ENCODE results near the gene FAM50B.

The FAM50B gene

DNA sequence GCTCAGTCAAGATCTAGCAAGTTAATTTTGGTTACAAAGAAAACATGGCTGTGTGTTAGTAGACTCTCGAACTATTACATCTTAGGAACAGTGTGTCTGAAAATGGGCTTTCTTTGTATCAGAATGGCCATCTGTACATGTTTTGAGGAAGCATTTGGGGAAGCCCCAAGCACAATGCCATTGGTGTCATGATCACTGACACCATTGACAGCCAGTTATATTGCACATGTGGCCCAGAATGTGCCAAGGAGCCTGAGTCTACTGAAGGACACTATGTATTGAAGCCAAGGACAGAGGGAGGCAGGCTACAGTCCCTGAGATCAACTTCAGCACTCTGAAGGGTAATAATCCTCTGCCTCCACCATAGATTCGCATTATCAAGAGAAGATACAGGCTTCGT lies 12.6 kb upstream of the FAM50B start:
- TF ChIP-seq, protein P1, sequence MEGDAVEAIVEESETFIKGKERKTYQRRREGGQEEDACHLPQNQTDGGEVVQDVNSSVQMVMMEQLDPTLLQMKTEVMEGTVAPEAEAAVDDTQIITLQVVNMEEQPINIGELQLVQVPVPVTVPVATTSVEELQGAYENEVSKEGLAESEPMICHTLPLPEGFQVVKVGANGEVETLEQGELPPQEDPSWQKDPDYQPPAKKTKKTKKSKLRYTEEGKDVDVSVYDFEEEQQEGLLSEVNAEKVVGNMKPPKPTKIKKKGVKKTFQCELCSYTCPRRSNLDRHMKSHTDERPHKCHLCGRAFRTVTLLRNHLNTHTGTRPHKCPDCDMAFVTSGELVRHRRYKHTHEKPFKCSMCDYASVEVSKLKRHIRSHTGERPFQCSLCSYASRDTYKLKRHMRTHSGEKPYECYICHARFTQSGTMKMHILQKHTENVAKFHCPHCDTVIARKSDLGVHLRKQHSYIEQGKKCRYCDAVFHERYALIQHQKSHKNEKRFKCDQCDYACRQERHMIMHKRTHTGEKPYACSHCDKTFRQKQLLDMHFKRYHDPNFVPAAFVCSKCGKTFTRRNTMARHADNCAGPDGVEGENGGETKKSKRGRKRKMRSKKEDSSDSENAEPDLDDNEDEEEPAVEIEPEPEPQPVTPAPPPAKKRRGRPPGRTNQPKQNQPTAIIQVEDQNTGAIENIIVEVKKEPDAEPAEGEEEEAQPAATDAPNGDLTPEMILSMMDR (IDR thresholded peaks at IDR 0.05; ENCODE audit: insufficient read depth, low read depth, low read length, missing control alignments), result no peak
- H3K4me3 ChIP-seq (ENCODE audit: low read depth, low read length), result no peak overlapping the region
- no peak for DNase-seq (ENCODE audit: low read depth)

DNA sequence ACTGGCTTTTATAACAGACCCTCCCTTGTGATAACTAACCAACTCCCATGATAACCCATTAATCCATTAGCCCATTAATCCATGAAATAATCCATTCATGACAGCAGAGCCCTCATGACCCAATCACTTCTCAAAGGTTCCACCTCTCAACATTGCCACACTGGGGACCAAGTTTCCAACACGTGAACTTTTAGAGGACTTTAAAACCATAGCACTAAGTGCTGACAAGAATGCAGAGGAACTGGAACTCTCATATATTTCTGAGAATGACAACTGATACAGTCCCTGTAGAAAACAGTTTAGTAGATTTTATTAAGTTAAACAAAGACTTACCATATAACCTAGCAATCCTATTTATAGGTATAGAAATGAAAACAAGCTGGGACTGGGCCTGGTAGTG lies 11.4 kb upstream of the FAM50B start:
- TF ChIP-seq, protein P1 (IDR thresholded peaks at IDR 0.05; ENCODE audit: insufficient read depth, low read depth, low read length, missing control alignments), result no peak
- no peak for DNase-seq (ENCODE audit: low read depth)
- H3K4me3 ChIP-seq (ENCODE audit: low read depth, low read length), result no peak overlapping the region

DNA sequence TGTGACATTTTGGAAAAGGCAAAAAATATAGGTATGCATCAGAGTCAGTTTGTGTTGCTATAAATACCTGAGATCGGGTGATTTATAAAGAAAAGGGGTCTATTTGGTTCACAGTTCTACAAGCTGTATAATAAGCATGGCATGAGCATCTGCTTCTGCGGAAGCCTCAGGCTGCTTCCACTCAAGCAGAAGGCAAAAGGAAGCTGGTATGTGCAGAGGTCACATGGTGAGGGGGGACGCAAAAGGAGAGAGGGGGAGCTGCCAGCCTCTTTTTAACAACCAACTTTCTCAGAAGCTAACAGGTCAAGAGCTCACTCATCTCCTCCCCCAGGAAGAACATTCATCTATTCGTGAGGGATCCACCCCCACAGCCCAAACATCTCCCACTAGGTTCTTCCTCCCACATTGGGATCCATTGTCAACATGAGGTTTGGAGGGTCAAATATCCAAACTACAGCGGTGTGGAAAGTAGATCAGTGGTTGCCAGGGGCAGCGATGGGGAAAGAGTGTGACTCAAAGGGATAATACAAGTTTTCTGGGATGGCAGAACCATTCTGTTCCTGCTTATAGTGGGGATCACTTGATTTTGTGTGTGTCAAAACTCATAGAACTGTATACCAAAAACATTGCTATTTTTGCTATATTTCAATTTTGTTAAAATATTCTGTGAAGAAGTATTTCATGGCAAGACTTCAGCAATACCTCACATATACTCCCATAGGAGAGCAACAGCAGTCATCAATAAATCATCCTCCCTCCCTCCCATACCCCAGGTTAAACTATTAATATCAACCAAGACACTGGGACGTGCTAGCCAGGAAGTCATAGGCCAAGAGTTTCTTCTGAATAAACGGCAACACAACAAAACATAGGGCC lies 9.9 kb upstream of the FAM50B start:
- no peak overlapping the region for H3K4me3 ChIP-seq (ENCODE audit: low read depth, low read length)
- TF ChIP-seq, protein P1 (IDR thresholded peaks at IDR 0.05; ENCODE audit: insufficient read depth, low read depth, low read length, missing control alignments), result no peak
- DNase-seq (ENCODE audit: low read depth), result no peak

DNA sequence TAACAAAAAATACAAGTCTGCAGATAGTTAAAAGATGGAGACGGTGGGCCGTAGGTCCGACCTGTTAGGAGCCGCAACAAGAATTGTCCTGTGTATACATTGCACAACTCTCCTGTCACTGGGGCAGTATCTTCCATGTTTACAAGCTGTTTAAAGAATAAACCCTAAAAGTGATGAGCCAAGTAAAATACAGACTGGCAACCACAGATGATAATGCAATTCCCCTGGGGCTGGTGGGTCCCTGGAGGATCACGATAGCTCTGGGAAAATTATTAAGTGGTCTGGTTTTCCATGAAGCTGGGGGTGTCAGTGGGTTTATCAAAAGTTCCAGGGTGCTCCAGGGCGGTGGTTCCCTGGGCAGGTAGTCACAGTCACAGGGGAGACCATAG lies 8.1 kb upstream of the FAM50B start:
- TF ChIP-seq, protein P1 (IDR thresholded peaks at IDR 0.05; ENCODE audit: insufficient read depth, low read depth, low read length, missing control alignments), result no peak
- no peak overlapping the region for H3K4me3 ChIP-seq (ENCODE audit: low read depth, low read length)
- no peak for DNase-seq (ENCODE audit: low read depth)

DNA sequence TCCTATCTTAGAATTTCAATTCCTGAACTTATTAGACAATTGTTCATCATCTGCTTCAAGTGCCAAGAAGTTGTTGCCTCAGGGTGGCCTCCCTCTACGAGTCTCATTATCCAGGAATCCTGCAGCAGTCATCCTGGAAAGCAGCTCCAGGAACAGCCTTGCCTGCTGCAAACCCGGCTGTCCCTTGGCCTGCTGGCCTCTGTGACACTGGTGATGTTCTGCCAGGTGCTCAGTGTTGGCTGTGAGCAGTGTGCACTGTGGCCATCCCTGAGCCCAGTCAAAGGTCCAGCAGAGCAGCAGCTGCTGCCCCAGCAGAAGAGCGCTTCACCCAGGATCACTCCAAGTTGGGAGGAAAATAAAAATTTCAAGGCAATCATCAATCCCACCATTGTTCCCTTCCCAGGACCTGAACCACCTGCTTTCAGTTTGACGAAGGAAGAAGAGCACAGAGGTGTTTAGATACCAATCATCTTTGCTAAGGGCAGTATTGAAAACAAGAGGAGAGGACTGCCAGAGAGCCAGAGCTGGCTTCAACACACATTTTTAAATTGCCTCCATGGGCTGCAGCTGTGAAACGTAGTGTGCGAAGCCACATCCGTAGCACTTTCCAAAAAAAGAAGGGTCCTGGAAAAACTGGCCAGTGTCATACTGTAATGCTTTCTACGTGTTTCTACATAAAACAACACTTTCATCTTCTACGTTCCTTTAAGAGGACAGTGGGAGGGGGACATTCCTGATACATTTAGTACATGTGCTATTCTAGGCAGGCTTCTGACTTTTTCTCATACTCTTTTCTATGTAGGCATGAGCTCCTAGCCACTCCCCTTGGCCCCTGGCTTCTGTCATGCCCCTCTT lies 7.2 kb upstream of the FAM50B start:
- TF ChIP-seq, protein P1 (IDR thresholded peaks at IDR 0.05; ENCODE audit: insufficient read depth, low read depth, low read length, missing control alignments), result no peak
- no peak for DNase-seq (ENCODE audit: low read depth)
- H3K4me3 ChIP-seq (ENCODE audit: low read depth, low read length), result no peak overlapping the region

DNA sequence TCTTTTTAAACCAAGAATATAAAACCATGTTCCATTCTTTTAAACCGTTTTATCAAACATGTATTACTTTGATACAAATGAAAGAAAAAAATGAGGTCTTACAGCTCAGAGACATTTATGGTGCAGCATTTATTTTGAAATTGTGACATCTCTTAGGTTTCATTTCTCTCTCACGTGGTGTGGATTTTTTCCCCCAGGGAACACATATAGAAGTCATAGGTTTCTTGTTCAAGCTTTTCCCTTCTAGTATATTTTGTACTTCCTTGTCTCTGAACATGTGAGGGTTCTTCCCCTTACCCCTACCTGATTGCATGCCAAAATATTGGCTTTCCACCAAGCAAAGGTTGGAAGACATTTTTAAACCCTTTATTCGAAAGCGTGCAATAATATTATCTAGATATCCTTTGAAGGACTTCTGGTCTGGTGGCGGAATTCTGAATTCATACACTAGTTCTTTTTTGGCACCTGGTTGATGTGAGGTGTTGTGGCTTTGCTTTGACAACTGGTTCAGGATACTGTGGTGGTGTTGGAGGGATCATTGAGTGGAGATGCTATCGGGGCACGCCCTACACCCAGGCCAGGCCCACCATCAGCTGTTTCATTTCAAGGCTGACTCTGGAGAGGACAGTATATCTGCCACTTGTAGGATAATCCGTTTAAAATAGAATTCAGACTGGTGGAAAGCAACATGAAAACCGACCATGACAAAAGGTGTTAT lies 5.6 kb upstream of the FAM50B start:
- TF ChIP-seq, protein P1 (IDR thresholded peaks at IDR 0.05; ENCODE audit: insufficient read depth, low read depth, low read length, missing control alignments), result no peak
- H3K4me3 ChIP-seq (ENCODE audit: low read depth, low read length), result no peak overlapping the region
- DNase-seq (ENCODE audit: low read depth), result no peak
